Smooth muscle cell (in vitro differentiated cells): ENCODE measurements around the gene CSH1. TPM values are rescaled to one million over a fixed set of nuclear protein-coding genes. Genes with fewer than 3 reads are reported as not detected.
"Not testable (repeated sequence)": the region's sequence is repeated elsewhere in the genome, so short reads cannot be mapped to it uniquely, and the experiment has no call there.

ENCODE experiments used
- DNase-seq: peaks from one replicate; lab custom pipeline; 2025; ENCODE audit not compliant: unreplicated experiment; lab: John Stamatoyannopoulos, UW
- H2AFZ ChIP-seq: fragments of 200-600 bp; sonication (generic); 2 replicates; pipeline ENCODE4 v1.6.0; 2016; ENCODE audit warnings: antibody characterized with exemption, low read depth, mild to moderate bottlenecking
- H3F3A ChIP-seq: fragments of 200-600 bp; sonication (generic); 2 replicates; pipeline ENCODE4 v1.6.0; 2017; ENCODE audit warnings: antibody characterized with exemption, low read depth
- H3K27ac ChIP-seq: fragments of 200-600 bp; sonication (generic); 2 replicates; pipeline ENCODE4 v1.5.1; 2016; ENCODE audit warnings: low read depth, mild to moderate bottlenecking
- H3K27me3 ChIP-seq: fragments of 200-600 bp; sonication (generic); 2 replicates; pipeline ENCODE4 v1.6.1; 2016; ENCODE audit warnings: low read depth, mild to moderate bottlenecking
- H3K36me3 ChIP-seq: fragments of 200-600 bp; sonication (generic); 2 replicates; pipeline ENCODE4 v1.5.1; 2016; ENCODE audit warnings: low read depth
- H3K4me1 ChIP-seq: fragments of 200-600 bp; sonication (generic); 2 replicates; pipeline ENCODE4 v1.5.1; 2016; ENCODE audit warnings: low read depth
- H3K4me2 ChIP-seq: fragments of 200-600 bp; sonication (generic); 2 replicates; pipeline ENCODE4 v1.6.0; 2016; ENCODE audit warnings: mild to moderate bottlenecking
- H3K4me3 ChIP-seq: fragments of 200-600 bp; sonication (generic); 2 replicates; pipeline ENCODE4 v1.5.1; 2016; ENCODE audit warnings: mild to moderate bottlenecking
- H3K79me2 ChIP-seq: fragments of 200-600 bp; sonication (generic); 2 replicates; pipeline ENCODE4 v1.6.0; 2016; ENCODE audit warnings: low read depth, mild to moderate bottlenecking
- H3K9ac ChIP-seq: fragments of 200-600 bp; sonication (generic); 2 replicates; pipeline ENCODE4 v1.6.0; 2016; ENCODE audit warnings: low read depth
- H3K9me3 ChIP-seq: fragments of 200-600 bp; sonication (generic); replicated peaks from 2 replicates; pipeline ENCODE4 v1.5.1; 2016; ENCODE audit warnings: low read depth
- H4K20me1 ChIP-seq: fragments of 200-600 bp; sonication (generic); 2 replicates; pipeline ENCODE4 v1.6.0; 2016; ENCODE audit warnings: low read depth
- CTCF ChIP-seq: fragments of 200-600 bp; sonication (generic); IDR thresholded peaks from 2 replicates; pipeline ENCODE4 v1.5.1; 2017; ENCODE audit warnings: borderline replicate concordance, mild to moderate bottlenecking, antibody characterized with exemption; ENCODE audit not compliant: insufficient read depth, poor library complexity, severe bottlenecking
- WGBS: methylation state at CpG from one replicate; pipeline ENCODE4 v1.1.7; 2016; ENCODE audit warnings: low lambda C conversion rate; 5-methylcytosine and 5-hydroxymethylcytosine counted together
- polyA plus RNA-seq: library from polyadenylated mRNA; unstranded; fragments of >200 nt; fragmentation: Nextera tagmentation; extraction: Ambion mirVana; gene quantifications from 2 replicates; pipeline ENCODE4 v1.2.1, GENCODE V29; 2016
- total RNA-seq: library from RNA; depleted of rRNA; stranded (reverse); fragments of >200 nt; gene quantifications from 2 replicates; pipeline ENCODE4 v1.2.3, GENCODE V29; 2014

CSH1 gene
- total and polyA plus RNA-seq, 2 experiments from 2014 or later: not detected

GRCh38 chr17:63914471-63914870, 18.1 kb upstream of the CSH1 start:
- no peak overlapping the region for H3K27ac ChIP-seq
- no peaks in the 10 kb centered on the region for H3K9me3 ChIP-seq
- no peaks in the 10 kb centered on the region for H3K79me2 ChIP-seq
- H2AFZ ChIP-seq: no peak overlapping the region
- H3K27me3 ChIP-seq: peaks cover 17% of the 10 kb centered on the region
- no peaks in the 10 kb centered on the region for H4K20me1 ChIP-seq
- no peaks in the 10 kb centered on the region for H3K36me3 ChIP-seq
- H3K4me3 ChIP-seq: no peak overlapping the region
- H3K4me1 ChIP-seq: no peaks in the 10 kb centered on the region
- no peak overlapping the region for H3K4me2 ChIP-seq
- H3K9ac ChIP-seq: no peak overlapping the region
- H3F3A ChIP-seq: no peaks in the 10 kb centered on the region
- 93% methylated on average over 7 of the region's 7 CpGs for WGBS
- no peak for DNase-seq
- TF ChIP-seq CTCF: no peak

- Histone ChIP-seq H3K79me2 (no peaks in the 10 kb centered on the region), H3K27ac (no peak overlapping the region), H2AFZ (no peak overlapping the region), H3K36me3 (no peaks in the 10 kb centered on the region), H3K4me1 (no peaks in the 10 kb centered on the region), H3K9ac (no peak overlapping the region), H3K4me2 (no peak overlapping the region), H3K27me3 (peaks cover 17% of the 10 kb centered on the region), H3K4me3 (no peak overlapping the region), H4K20me1 (no peaks in the 10 kb centered on the region), H3K9me3 (no peaks in the 10 kb centered on the region), H3F3A (no peaks in the 10 kb centered on the region)
- peak; percentile 83 for TF ChIP-seq CTCF
- DNase-seq: peak; percentile 9
- 54% methylated on average over 6 of the region's 8 CpGs for WGBS
Measured at GRCh38 chr17:63911657-63912100, 15.3 kb upstream of the CSH1 start.

- Histone ChIP-seq H3K4me1 (no peaks in the 10 kb centered on the region), H3K4me3 (no peak within 1 kb of the TSS), H3K27ac (no peak within 1 kb of the TSS), H2AFZ (no peak within 1 kb of the TSS), H3K9me3 (no peaks in the 10 kb centered on the region), H3K4me2 (no peak within 1 kb of the TSS), H3K27me3 (peaks cover 17% of the 10 kb centered on the region), H3K79me2 (no peaks in the 10 kb centered on the region), H4K20me1 (no peaks in the 10 kb centered on the region), H3K9ac (no peak within 1 kb of the TSS), H3F3A (no peaks in the 10 kb centered on the region), H3K36me3 (no peaks in the 10 kb centered on the region)
- no peak for TF ChIP-seq CTCF
- DNase-seq: no peak
- WGBS: 69% methylated on average over 15 of the region's 15 CpGs
Measured at GRCh38 chr17:63911041-63911635, 14.8 kb upstream of the CSH1 start, which contains the start of gene CSHL1. Gene CSHL1, minus strand, starts transcription at chr17:63911258. Its CDS starts 62 bp downstream, at chr17:63911196.

GRCh38 chr17:63910096-63910495, 13.7 kb upstream of the CSH1 start:
- WGBS: 83% methylated on average over 14 of the region's 14 CpGs

GRCh38 chr17:63909586-63909985, 13.2 kb upstream of the CSH1 start:
- not testable (repeated sequence) for DNase-seq, H3K36me3 ChIP-seq, H3K4me3 ChIP-seq, H3F3A ChIP-seq, H3K4me2 ChIP-seq, H3K79me2 ChIP-seq, H4K20me1 ChIP-seq, H3K9ac ChIP-seq, H3K4me1 ChIP-seq, H3K9me3 ChIP-seq, H2AFZ ChIP-seq, H3K27ac ChIP-seq
- H3K27me3 ChIP-seq: peaks cover 12% of the 10 kb centered on the region
- WGBS: 96% methylated on average over 10 of the region's 10 CpGs

More at GRCh38 chr17:63910096-63910495, 13.7 kb upstream of the CSH1 start:
- no peak overlapping the region for H3K9ac ChIP-seq
- no peaks in the 10 kb centered on the region for H3K4me1 ChIP-seq
- H3K79me2 ChIP-seq: no peaks in the 10 kb centered on the region
- no peaks in the 10 kb centered on the region for H3F3A ChIP-seq
- no peak overlapping the region for H2AFZ ChIP-seq
- H3K4me2 ChIP-seq: no peak overlapping the region
- no peaks in the 10 kb centered on the region for H3K9me3 ChIP-seq
- H3K27ac ChIP-seq: no peak overlapping the region
- no peak for DNase-seq
- peaks cover 12% of the 10 kb centered on the region for H3K27me3 ChIP-seq
- no peak overlapping the region for H3K4me3 ChIP-seq
- no peaks in the 10 kb centered on the region for H3K36me3 ChIP-seq
- H4K20me1 ChIP-seq: no peaks in the 10 kb centered on the region
- TF ChIP-seq CTCF: no peak
